T-helper 9 cell (primary cell): Measurements from ENCODE around the gene NGFR.
"Not testable (repeated sequence)": the region's sequence is repeated elsewhere in the genome, so short reads cannot be mapped to it uniquely, and the experiment has no call there.

Source experiments
- DNase-seq: peaks from one replicate; pipeline ENCODE4 v3.0.0-alpha.2; 2020

Gene NGFR

GRCh38 chr17:49496867-49497147, 1.7 kb downstream of the NGFR start:
- DNase-seq, result peak; percentile 6

GRCh38 chr17:49497148-49498028, 2.3 kb downstream of the NGFR start:
- peak; percentile 6 for DNase-seq

GRCh38 chr17:49498029-49498615, 3.0 kb downstream of the NGFR start:
- DNase-seq, result no peak

- DNase-seq, result no peak
Observed at GRCh38 chr17:49501496-49501895, 6.4 kb downstream of the NGFR start.

GRCh38 chr17:49502254-49502653, 7.2 kb downstream of the NGFR start:
- no peak for DNase-seq

GRCh38 chr17:49502680-49503079, 7.6 kb downstream of the NGFR start:
- DNase-seq, result not testable (repeated sequence)

- no peak for DNase-seq
Observed at GRCh38 chr17:49504369-49504768, 9.3 kb downstream of the NGFR start.

GRCh38 chr17:49505854-49506253, 10.8 kb downstream of the NGFR start:
- DNase-seq, result no peak

- no peak for DNase-seq
Observed at GRCh38 chr17:49506282-49506681, 11.2 kb downstream of the NGFR start.

- DNase-seq, result no peak
Observed at GRCh38 chr17:49508061-49508865, 13.2 kb downstream of the NGFR start.

GRCh38 chr17:49508866-49509587, 13.9 kb downstream of the NGFR start:
- DNase-seq, result no peak

- DNase-seq, result no peak
Observed at GRCh38 chr17:49509588-49509917, 14.5 kb downstream of the NGFR start.

- DNase-seq, result no peak
Observed at GRCh38 chr17:49510059-49510719, 15.1 kb downstream of the NGFR start.

GRCh38 chr17:49510720-49511110, 15.6 kb downstream of the NGFR start:
- no peak for DNase-seq

GRCh38 chr17:49511810-49512209, 16.7 kb downstream of the NGFR start:
- DNase-seq, result no peak

- DNase-seq, result no peak
Observed at GRCh38 chr17:49512296-49513043, 17.4 kb downstream of the NGFR start.

GRCh38 chr17:49513044-49513395, 17.9 kb downstream of the NGFR start:
- no peak for DNase-seq

GRCh38 chr17:49513641-49514040, 18.5 kb downstream of the NGFR start:
- no peak for DNase-seq

- no peak for DNase-seq
Observed at GRCh38 chr17:49514071-49514721, 19.1 kb downstream of the NGFR start.

- no peak for DNase-seq
Observed at GRCh38 chr17:49515196-49515770, 20.2 kb downstream of the NGFR start.

- no peak for DNase-seq
Observed at GRCh38 chr17:49516180-49516579, 21.1 kb downstream of the NGFR start.
